Panc1 (cell line): ENCODE data around the gene ELP2. TPM values are rescaled to one million over a fixed set of nuclear protein-coding genes. Genes with fewer than 3 reads are reported as not detected.

Experiments used
- ATAC-seq: fragments of 200-7000 bp; cut with Tn5 transposase; 2 replicates; pipeline ENCODE4 v1.9.1; 2020; ENCODE audit warnings: mild to moderate bottlenecking, moderate library complexity
- BruUV-seq: library from RNA; stranded (reverse); fragments of 400-500 nt; replicated peaks from 2 replicates; lab custom pipeline; 2021; lab: Mats Ljungman, UMichigan
- CTCF ChIA-PET: fragments of 300-600 bp; sonication (Branson Sonifier 250); formaldehyde crosslinking; loops from one replicate; lab custom pipeline; 2022; ENCODE audit warnings: antibody characterized with exemption; lab: Charles Lee
- POLR2A ChIA-PET: fragments of 300-600 bp; sonication (Branson Sonifier 250); formaldehyde crosslinking; loops from one replicate; lab custom pipeline; 2022; ENCODE audit warnings: antibody characterized with exemption; lab: Charles Lee
- DNase-seq: peaks from one replicate; pipeline ENCODE4 v3.0.0-alpha.2; 2010; ENCODE audit warnings: low read depth, low spot score
- H3K27ac ChIP-seq: 2 replicates; pipeline ENCODE4 v1.5.1; 2011; ENCODE audit warnings: mild to moderate bottlenecking, low read length, inconsistent platforms
- H3K27me3 ChIP-seq: fragments of 200-500 bp; sonication (Bioruptor generic); 2 replicates; pipeline ENCODE4 v1.6.0; 2014; ENCODE audit warnings: low read length, inconsistent platforms; ENCODE audit not compliant: control insufficient read depth, insufficient read depth
- H3K36me3 ChIP-seq: fragments of 200-500 bp; sonication (Bioruptor generic); 2 replicates; pipeline ENCODE4 v1.5.1; 2014; ENCODE audit warnings: inconsistent platforms, mild to moderate bottlenecking, low read length, moderate library complexity; ENCODE audit not compliant: control insufficient read depth, insufficient read depth
- H3K4me1 ChIP-seq: 2 replicates; pipeline ENCODE4 v1.5.1; 2011; ENCODE audit warnings: inconsistent platforms, mild to moderate bottlenecking, low read length, moderate library complexity; ENCODE audit not compliant: control insufficient read depth, insufficient read depth
- H3K4me3 ChIP-seq, 2 experiments: 2 replicates each; pipeline ENCODE4 v1.5.1; 2011 to 2012; ENCODE audit warnings: low read depth in 2 of 2, low read length in 2 of 2, mild to moderate bottlenecking in 2 of 2, inconsistent platforms in 1 of 2, moderate library complexity in 1 of 2
- H3K9me3 ChIP-seq: fragments of 200-500 bp; sonication (Bioruptor generic); 2 replicates; pipeline ENCODE4 v1.5.1; 2014; ENCODE audit warnings: low read depth, mild to moderate bottlenecking, inconsistent platforms, low read length, moderate library complexity; ENCODE audit not compliant: control insufficient read depth, insufficient read depth
- POLR2AphosphoS5 ChIP-seq: IDR thresholded peaks from 2 replicates; pipeline ENCODE4 v1.6.1; 2012; ENCODE audit warnings: mild to moderate bottlenecking, low read depth, low read length, moderate library complexity
- SIN3A ChIP-seq: IDR thresholded peaks from 2 replicates; pipeline ENCODE4 v1.6.1; 2012; ENCODE audit warnings: low read depth, mild to moderate bottlenecking, low read length, moderate library complexity, borderline replicate concordance; ENCODE audit not compliant: insufficient read depth
- TCF7L2 ChIP-seq: IDR thresholded peaks from 2 replicates; pipeline ENCODE4 v1.6.1; 2011; ENCODE audit warnings: mild to moderate bottlenecking, low read depth, low read length, inconsistent platforms
- in situ Hi-C: cut with HindIII; loops from 2 replicates; pipeline ENCODE4 v1.10.0; 2016; ENCODE audit warnings: low sequenced_read_pairs, low pct_unique_long_range_greater_than_20kb
- intact Hi-C: fragments of 100-400 bp; cut with micrococcal nuclease; formaldehyde crosslinking; loops from one replicate; pipeline ENCODE4 v1.10.0; 2022; ENCODE audit not compliant: unreplicated experiment
- total RNA-seq: library from RNA; stranded (reverse); gene quantifications from one replicate; pipeline ENCODE4 v1.2.1, GENCODE V29; 2021; ENCODE audit not compliant: unreplicated experiment
- TF ChIP-seq, protein P1 (sequence below): fragments of 450-650 bp; IDR thresholded peaks from 2 replicates; pipeline ENCODE4 v1.5.1; 2017; ENCODE audit warnings: mild to moderate bottlenecking
- TF ChIP-seq, protein P2 (sequence below), 2 experiments: IDR thresholded peaks; 2 replicates each; pipeline ENCODE4 v1.6.1; 2011 to 2012; ENCODE audit warnings: low read depth in 2 of 2, control low read depth in 1 of 2, low read length in 1 of 2, mild to moderate bottlenecking in 1 of 2, moderate library complexity in 1 of 2; ENCODE audit not compliant: insufficient read depth in 1 of 2

The ELP2 gene
- total RNA-seq, 1 experiment from 2014 or later = 48.8 TPM

DNA sequence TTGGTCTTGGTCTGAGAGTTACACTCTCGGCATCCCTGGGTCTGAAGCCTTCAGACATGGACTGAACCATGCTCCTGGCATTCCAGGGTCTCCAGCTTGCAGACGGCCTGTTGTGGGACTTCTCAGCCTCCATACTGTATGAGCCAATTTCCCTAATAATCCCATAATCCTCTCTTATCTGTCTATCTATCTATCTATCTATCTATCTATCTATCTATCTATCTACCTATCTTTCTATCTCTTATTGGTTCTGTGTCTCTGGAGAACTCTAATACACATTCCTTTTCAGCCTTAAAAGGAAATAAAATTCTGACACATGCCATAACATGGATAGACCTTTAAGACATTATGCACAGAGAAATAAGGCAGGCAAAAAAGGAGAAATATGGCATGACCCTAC is 24.9 kb upstream of the ELP2 start:
- Histone ChIP-seq H3K27ac (no peak overlapping the region), H3K4me1 (no peaks in the 10 kb centered on the region), H3K36me3 (peaks cover 2% of the 10 kb centered on the region; the same call in 1 of the 2 replicates), H3K4me3 (no peak overlapping the region), H3K27me3 (no peaks in the 10 kb centered on the region), H3K9me3 (no peaks in the 10 kb centered on the region; the same call in 1 of the 2 replicates)
- DNase-seq (no peak), ATAC-seq (no peak)
- intact Hi-C loops (no loop called here), in situ Hi-C loops (no loop called here)
- CTCF ChIA-PET = no interaction called here
- POLR2A ChIA-PET = no interaction called here
- TF ChIP-seq POLR2AphosphoS5 = no peak
- TF ChIP-seq TCF7L2 = no peak
- TF ChIP-seq, protein P1, sequence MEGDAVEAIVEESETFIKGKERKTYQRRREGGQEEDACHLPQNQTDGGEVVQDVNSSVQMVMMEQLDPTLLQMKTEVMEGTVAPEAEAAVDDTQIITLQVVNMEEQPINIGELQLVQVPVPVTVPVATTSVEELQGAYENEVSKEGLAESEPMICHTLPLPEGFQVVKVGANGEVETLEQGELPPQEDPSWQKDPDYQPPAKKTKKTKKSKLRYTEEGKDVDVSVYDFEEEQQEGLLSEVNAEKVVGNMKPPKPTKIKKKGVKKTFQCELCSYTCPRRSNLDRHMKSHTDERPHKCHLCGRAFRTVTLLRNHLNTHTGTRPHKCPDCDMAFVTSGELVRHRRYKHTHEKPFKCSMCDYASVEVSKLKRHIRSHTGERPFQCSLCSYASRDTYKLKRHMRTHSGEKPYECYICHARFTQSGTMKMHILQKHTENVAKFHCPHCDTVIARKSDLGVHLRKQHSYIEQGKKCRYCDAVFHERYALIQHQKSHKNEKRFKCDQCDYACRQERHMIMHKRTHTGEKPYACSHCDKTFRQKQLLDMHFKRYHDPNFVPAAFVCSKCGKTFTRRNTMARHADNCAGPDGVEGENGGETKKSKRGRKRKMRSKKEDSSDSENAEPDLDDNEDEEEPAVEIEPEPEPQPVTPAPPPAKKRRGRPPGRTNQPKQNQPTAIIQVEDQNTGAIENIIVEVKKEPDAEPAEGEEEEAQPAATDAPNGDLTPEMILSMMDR = no peak
- TF ChIP-seq, protein P2, sequence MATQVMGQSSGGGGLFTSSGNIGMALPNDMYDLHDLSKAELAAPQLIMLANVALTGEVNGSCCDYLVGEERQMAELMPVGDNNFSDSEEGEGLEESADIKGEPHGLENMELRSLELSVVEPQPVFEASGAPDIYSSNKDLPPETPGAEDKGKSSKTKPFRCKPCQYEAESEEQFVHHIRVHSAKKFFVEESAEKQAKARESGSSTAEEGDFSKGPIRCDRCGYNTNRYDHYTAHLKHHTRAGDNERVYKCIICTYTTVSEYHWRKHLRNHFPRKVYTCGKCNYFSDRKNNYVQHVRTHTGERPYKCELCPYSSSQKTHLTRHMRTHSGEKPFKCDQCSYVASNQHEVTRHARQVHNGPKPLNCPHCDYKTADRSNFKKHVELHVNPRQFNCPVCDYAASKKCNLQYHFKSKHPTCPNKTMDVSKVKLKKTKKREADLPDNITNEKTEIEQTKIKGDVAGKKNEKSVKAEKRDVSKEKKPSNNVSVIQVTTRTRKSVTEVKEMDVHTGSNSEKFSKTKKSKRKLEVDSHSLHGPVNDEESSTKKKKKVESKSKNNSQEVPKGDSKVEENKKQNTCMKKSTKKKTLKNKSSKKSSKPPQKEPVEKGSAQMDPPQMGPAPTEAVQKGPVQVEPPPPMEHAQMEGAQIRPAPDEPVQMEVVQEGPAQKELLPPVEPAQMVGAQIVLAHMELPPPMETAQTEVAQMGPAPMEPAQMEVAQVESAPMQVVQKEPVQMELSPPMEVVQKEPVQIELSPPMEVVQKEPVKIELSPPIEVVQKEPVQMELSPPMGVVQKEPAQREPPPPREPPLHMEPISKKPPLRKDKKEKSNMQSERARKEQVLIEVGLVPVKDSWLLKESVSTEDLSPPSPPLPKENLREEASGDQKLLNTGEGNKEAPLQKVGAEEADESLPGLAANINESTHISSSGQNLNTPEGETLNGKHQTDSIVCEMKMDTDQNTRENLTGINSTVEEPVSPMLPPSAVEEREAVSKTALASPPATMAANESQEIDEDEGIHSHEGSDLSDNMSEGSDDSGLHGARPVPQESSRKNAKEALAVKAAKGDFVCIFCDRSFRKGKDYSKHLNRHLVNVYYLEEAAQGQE (IDR thresholded peaks at IDR 0.05; ENCODE audit: insufficient read depth in 1 of 2, low read depth in 2 of 2, low read length in 1 of 2) = no peak
- no peak for TF ChIP-seq SIN3A
- no TSS peak for BruUV-seq

DNA sequence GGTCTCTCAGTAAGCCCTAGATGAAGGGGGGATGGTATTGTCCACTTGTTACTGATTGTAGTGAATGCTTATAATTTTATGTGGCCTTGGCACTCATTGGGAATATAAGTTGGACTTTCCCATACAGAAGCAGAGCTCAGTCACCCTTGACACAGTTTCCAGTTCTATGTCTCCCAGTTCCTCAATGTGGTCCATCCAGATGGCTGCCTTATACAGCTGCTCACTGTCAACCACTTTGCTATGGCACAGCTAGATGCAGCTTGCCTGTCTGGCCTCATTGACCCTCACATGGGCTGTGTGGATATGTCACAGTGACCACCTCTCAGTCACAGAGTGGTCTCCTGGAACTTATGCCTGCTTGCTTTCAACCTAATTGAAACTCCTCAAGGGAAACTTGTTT is 22.2 kb upstream of the ELP2 start:
- in situ Hi-C loops = no loop called here
- CTCF ChIA-PET = no interaction called here

DNA sequence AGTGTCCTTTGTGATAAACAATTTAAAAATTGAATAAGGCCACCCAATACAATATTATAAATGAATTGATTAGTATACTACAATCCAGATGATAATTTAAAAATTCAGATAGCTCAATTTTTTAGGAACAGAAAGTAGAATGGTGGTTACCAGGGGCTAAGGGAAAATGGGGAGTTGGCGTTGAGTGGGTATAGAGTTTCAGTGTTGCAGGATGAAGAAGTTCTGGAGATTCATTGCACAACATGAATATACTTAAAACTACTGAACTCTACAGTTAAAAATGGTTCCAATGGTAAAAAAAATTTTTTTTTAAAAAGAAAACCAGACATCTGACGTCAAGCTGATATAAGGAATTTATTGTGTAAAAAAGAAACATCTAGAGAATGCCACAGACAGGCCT is 21.5 kb upstream of the ELP2 start:
- H3K4me3 ChIP-seq = no peak overlapping the region
- no peaks in the 10 kb centered on the region for H3K4me1 ChIP-seq
- BruUV-seq = no TSS peak
- TF ChIP-seq, protein P2 (IDR thresholded peaks at IDR 0.05; ENCODE audit: insufficient read depth in 1 of 2, low read depth in 2 of 2, low read length in 1 of 2) = no peak
- no peak for TF ChIP-seq SIN3A
- no peak for TF ChIP-seq TCF7L2
- TF ChIP-seq, protein P1 = no peak
- TF ChIP-seq POLR2AphosphoS5 = no peak
- peaks cover 5% of the 10 kb centered on the region; the same call in 1 of the 2 replicates for H3K36me3 ChIP-seq
- CTCF ChIA-PET = no interaction called here
- ATAC-seq = no peak
- H3K27me3 ChIP-seq = no peaks in the 10 kb centered on the region
- DNase-seq = no peak
- in situ Hi-C loops = no loop called here
- POLR2A ChIA-PET = no interaction called here
- H3K27ac ChIP-seq = no peak overlapping the region
- intact Hi-C loops = no loop called here
- H3K9me3 ChIP-seq = no peaks in the 10 kb centered on the region

More for the DNA sequence above, 22.2 kb upstream of the ELP2 start:
- Histone ChIP-seq H3K4me3 (no peak overlapping the region), H3K9me3 (no peaks in the 10 kb centered on the region), H3K27me3 (no peaks in the 10 kb centered on the region), H3K27ac (no peak overlapping the region), H3K36me3 (peaks cover 5% of the 10 kb centered on the region; the same call in 1 of the 2 replicates), H3K4me1 (no peaks in the 10 kb centered on the region)
- POLR2A ChIA-PET = no interaction called here
- BruUV-seq = no TSS peak
- intact Hi-C loops = no loop called here
- DNase-seq (no peak), ATAC-seq (no peak)
- no peak for TF ChIP-seq TCF7L2
